Measurements from ENCODE around the gene AMPH.

Gene AMPH

DNA sequence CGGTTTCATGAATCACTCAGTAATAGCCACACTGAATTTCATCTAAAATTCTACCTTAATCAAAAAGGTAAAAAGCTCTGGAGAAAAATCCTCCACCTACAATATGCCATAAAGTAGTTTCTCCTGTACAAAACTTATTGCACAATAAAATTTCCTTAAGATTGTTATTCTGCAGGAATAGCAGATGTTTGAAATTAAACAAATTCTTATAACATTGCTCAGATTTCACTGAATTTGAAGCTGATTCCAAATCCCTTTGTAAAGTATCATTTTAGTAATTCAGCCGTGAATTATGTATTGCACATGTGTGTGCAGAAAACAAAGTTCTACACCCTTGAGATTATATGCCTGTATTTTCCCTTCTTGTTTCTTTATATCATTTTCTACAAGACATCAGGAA is 123.8 kb downstream of the AMPH start:
- Histone ChIP-seq H3K27ac (ENCODE audit: insufficient read depth, low read depth, low read length, poor library complexity, severe bottlenecking) (no peak overlapping the region), H3K4me3 (ENCODE audit: insufficient read depth, low read depth, low read length) (no peak overlapping the region), H3K9me3 (ENCODE audit: control insufficient read depth, low read length) (no peaks in the 10 kb centered on the region), H3K4me1 (ENCODE audit: control insufficient read depth, insufficient read depth, low read length) (no peaks in the 10 kb centered on the region), H3K27me3 (ENCODE audit: control insufficient read depth, insufficient read depth, low read length, poor library complexity, severe bottlenecking) (no peaks in the 10 kb centered on the region), H3K36me3 (ENCODE audit: control insufficient read depth, insufficient read depth, low read length) (no peaks in the 10 kb centered on the region)
- WGBS, 2 experiments: 86 to 92% methylated on average over 1 to 2 of the region's 2 CpGs

DNA sequence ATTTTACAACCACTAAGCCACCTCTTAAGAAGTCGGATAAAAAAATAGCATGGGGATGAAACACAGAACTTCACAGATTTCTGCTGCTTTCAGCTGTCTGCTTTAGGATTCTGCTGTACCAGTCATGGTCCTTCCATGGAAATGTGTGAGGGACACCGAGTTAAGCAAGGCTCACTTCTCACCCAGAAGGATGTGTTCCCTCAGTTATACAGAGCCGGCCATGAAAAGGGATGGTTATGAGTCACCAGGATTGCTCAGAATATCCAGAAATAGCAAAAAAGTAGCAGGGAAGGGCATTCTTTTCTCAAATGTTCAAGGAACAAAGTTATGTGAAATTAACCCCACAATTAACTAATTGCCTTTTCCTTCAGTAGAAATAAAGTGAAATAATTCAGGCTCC is 124.4 kb downstream of the AMPH start:
- Histone ChIP-seq H3K4me3 (ENCODE audit: insufficient read depth, low read depth, low read length) (no peak overlapping the region), H3K36me3 (ENCODE audit: control insufficient read depth, insufficient read depth, low read length) (no peaks in the 10 kb centered on the region), H3K9me3 (ENCODE audit: control insufficient read depth, low read length) (no peaks in the 10 kb centered on the region), H3K4me1 (ENCODE audit: control insufficient read depth, insufficient read depth, low read length) (no peaks in the 10 kb centered on the region), H3K27ac (ENCODE audit: insufficient read depth, low read depth, low read length, poor library complexity, severe bottlenecking) (no peak overlapping the region), H3K27me3 (ENCODE audit: control insufficient read depth, insufficient read depth, low read length, poor library complexity, severe bottlenecking) (no peaks in the 10 kb centered on the region)
- 89 to 92% methylated on average over 3 of the region's 3 CpGs for WGBS, 2 experiments

DNA sequence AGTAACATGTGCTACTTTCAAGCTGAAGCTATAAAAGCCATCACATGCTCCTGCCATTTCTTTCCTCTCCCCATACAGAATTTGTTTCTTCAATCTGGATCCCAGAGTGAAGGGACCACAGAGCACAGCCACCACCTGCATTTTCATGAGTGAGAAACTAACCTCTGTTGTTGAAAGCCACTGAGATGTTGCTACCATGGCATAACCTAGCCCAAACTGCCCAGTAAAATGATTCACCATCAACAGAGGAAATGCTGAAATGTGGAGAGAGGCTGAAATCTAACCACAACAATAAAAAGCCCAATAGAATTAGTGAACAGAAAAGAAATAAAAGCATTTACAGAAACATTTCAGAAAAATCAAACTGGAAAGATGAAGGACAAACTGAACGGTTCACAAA is 125.2 kb downstream of the AMPH start:
- no peaks in the 10 kb centered on the region for H3K4me1 ChIP-seq (ENCODE audit: control insufficient read depth, insufficient read depth, low read length)
- no peaks in the 10 kb centered on the region for H3K36me3 ChIP-seq (ENCODE audit: control insufficient read depth, insufficient read depth, low read length)
- WGBS, 2 experiments: 88 to 94% methylated on average over 1 of the region's 1 CpG
- no peak overlapping the region for H3K27ac ChIP-seq (ENCODE audit: insufficient read depth, low read depth, low read length, poor library complexity, severe bottlenecking)
- no peak overlapping the region for H3K4me3 ChIP-seq (ENCODE audit: insufficient read depth, low read depth, low read length)
- H3K27me3 ChIP-seq (ENCODE audit: control insufficient read depth, insufficient read depth, low read length, poor library complexity, severe bottlenecking): no peaks in the 10 kb centered on the region
- H3K9me3 ChIP-seq (ENCODE audit: control insufficient read depth, low read length): no peaks in the 10 kb centered on the region

DNA sequence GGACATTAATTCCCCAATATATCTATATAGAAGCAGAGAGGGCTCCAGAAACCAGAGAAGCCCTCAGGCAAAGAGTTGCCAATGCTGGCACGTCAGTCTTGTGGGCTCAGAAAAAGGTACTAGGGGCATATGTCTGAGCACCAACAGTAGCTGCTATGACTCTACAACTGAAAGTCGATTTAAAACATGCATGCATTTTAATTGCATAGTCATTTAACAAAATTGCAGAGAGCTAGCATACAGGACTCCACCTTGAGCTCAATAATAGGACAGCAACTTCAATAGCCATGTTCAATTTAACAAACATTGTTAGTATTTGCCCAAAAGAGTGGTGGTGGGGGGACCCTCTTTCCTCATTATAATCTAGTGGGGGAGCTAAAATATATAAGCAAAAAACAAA is 126.5 kb downstream of the AMPH start:
- 83 to 86% methylated on average over 2 of the region's 2 CpGs for WGBS, 2 experiments
- Histone ChIP-seq H3K27ac (ENCODE audit: insufficient read depth, low read depth, low read length, poor library complexity, severe bottlenecking) (no peak overlapping the region), H3K4me3 (ENCODE audit: insufficient read depth, low read depth, low read length) (no peak overlapping the region), H3K4me1 (ENCODE audit: control insufficient read depth, insufficient read depth, low read length) (no peaks in the 10 kb centered on the region), H3K9me3 (ENCODE audit: control insufficient read depth, low read length) (no peaks in the 10 kb centered on the region), H3K27me3 (ENCODE audit: control insufficient read depth, insufficient read depth, low read length, poor library complexity, severe bottlenecking) (no peaks in the 10 kb centered on the region), H3K36me3 (ENCODE audit: control insufficient read depth, insufficient read depth, low read length) (no peaks in the 10 kb centered on the region)

DNA sequence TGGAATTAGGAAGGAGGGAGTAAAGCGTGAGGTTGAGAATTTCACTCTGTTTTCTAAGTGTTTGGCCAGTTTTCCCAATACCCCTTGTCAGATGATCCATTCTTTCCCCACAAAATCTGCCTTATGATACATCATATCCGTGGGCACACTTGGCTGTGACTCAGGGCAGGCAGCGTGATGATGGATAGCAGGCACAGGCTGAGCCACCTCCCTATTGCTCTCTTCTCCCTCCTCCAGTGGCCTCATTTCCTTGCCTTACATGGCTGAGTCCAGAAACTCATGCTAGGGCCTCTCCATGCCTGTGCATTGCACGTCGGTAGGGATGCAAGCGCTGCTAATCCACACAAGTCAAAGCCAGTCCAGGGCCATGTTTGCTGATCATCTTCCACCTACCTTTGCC is 128.3 kb downstream of the AMPH start:
- H3K4me3 ChIP-seq (ENCODE audit: insufficient read depth, low read depth, low read length): no peak overlapping the region
- 85 to 86% methylated on average over 5 to 6 of the region's 6 CpGs for WGBS, 2 experiments
- H3K27me3 ChIP-seq (ENCODE audit: control insufficient read depth, insufficient read depth, low read length, poor library complexity, severe bottlenecking): no peaks in the 10 kb centered on the region
- no peaks in the 10 kb centered on the region for H3K4me1 ChIP-seq (ENCODE audit: control insufficient read depth, insufficient read depth, low read length)
- no peak overlapping the region for H3K27ac ChIP-seq (ENCODE audit: insufficient read depth, low read depth, low read length, poor library complexity, severe bottlenecking)
- H3K9me3 ChIP-seq (ENCODE audit: control insufficient read depth, low read length): no peaks in the 10 kb centered on the region
- H3K36me3 ChIP-seq (ENCODE audit: control insufficient read depth, insufficient read depth, low read length): no peaks in the 10 kb centered on the region

DNA sequence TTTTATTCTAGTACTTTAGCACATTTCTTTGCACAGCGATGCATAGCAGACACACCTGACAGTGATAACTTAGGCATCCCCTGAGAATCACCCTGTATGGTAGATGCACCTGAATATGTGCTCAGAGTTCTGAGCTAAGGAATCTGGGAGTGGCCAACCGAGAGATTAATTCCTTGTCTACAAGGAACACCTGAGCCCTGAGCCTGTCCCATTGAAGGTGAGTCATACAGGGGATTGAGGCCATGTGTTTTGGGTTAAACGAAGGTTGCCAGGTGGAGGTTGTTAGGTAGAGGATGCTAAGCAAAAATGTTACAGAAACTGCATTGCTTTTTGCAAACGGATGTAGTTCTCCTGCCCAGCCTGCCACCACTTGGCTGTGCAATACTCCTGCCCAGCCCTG is 128.9 kb downstream of the AMPH start:
- H3K9me3 ChIP-seq (ENCODE audit: control insufficient read depth, low read length): no peaks in the 10 kb centered on the region
- no peaks in the 10 kb centered on the region for H3K36me3 ChIP-seq (ENCODE audit: control insufficient read depth, insufficient read depth, low read length)
- H3K27ac ChIP-seq (ENCODE audit: insufficient read depth, low read depth, low read length, poor library complexity, severe bottlenecking): no peak overlapping the region
- 94 to 95% methylated on average over 4 of the region's 4 CpGs for WGBS, 2 experiments
- no peaks in the 10 kb centered on the region for H3K27me3 ChIP-seq (ENCODE audit: control insufficient read depth, insufficient read depth, low read length, poor library complexity, severe bottlenecking)
- H3K4me3 ChIP-seq (ENCODE audit: insufficient read depth, low read depth, low read length): no peak overlapping the region
- H3K4me1 ChIP-seq (ENCODE audit: control insufficient read depth, insufficient read depth, low read length): no peaks in the 10 kb centered on the region

DNA sequence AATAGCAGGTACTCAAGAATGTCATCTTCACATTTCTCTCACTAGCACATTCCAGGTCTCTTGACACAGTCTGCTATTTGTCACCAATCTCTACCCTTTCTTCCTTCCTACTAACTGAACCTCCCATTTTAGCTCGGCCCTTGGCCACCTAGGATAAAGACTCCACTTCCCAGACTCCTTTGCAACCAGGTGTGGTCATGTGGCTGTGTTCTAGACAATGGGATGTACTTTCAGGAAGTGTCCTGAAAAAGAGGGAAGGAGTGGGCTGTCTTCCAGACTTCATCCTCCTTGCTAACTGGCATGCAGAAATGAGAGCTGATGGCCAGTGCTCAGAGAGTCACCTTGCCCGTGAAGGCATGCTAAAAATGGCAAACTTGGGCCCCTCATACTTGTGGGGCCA is 139.2 kb downstream of the AMPH start:
- no peak overlapping the region for H3K27ac ChIP-seq (ENCODE audit: insufficient read depth, low read depth, low read length, poor library complexity, severe bottlenecking)
- no peaks in the 10 kb centered on the region for H3K4me1 ChIP-seq (ENCODE audit: control insufficient read depth, insufficient read depth, low read length)
- WGBS, 2 experiments: 67 to 79% methylated on average over 2 of the region's 2 CpGs
- no peak overlapping the region for H3K4me3 ChIP-seq (ENCODE audit: insufficient read depth, low read depth, low read length)
- no peaks in the 10 kb centered on the region for H3K27me3 ChIP-seq (ENCODE audit: control insufficient read depth, insufficient read depth, low read length, poor library complexity, severe bottlenecking)
- no peaks in the 10 kb centered on the region for H3K9me3 ChIP-seq (ENCODE audit: control insufficient read depth, low read length)
- H3K36me3 ChIP-seq (ENCODE audit: control insufficient read depth, insufficient read depth, low read length): no peaks in the 10 kb centered on the region

DNA sequence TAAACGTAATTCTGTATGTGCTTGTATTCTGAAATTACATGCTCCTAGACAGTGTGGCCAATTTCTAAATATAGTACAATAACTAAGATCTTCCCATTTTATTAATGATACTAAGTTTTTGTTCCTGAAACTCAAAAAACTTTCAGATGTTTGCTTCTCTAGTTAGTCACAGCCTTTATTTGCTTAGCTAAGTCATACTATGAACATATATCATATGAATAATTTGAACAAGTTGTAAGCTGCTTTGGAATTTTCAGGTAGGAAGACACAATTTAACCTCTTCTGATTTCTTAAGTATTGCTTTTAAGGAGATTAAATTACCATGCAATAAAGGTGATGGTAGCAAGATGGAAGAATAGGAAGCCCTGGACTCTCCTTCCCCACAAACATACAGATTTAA is 148.7 kb downstream of the AMPH start:
- H3K9me3 ChIP-seq (ENCODE audit: control insufficient read depth, low read length): no peaks in the 10 kb centered on the region
- 100% methylated on average over 1 of the region's 1 CpG; no CpG with 5 or more reads in 1 of the 2 experiments for WGBS, 2 experiments

DNA sequence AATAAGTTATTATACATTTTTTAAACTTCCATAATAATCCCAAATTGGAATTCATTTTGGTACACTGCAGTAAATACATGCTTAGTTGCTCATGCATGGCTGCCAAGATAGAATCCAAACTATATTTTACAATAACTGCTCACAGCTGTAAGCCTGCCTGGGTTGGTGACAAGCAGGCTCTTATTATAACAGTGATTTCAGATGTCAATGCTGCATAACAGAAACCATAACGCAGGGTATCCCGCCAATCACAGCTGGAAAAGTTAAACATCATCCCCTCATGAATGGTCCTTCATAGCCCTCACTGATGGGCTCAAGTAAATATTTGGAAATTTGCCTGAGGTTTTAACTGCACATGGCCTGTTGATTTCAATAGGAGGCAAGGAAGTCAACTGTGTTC is 149.8 kb downstream of the AMPH start:
- 88 to 96% methylated on average over 2 of the region's 2 CpGs for WGBS, 2 experiments
- H3K4me1 ChIP-seq (ENCODE audit: control insufficient read depth, insufficient read depth, low read length): no peaks in the 10 kb centered on the region
- H3K27ac ChIP-seq (ENCODE audit: insufficient read depth, low read depth, low read length, poor library complexity, severe bottlenecking): no peak overlapping the region
- H3K4me3 ChIP-seq (ENCODE audit: insufficient read depth, low read depth, low read length): no peak overlapping the region
- H3K36me3 ChIP-seq (ENCODE audit: control insufficient read depth, insufficient read depth, low read length): no peaks in the 10 kb centered on the region
- no peaks in the 10 kb centered on the region for H3K9me3 ChIP-seq (ENCODE audit: control insufficient read depth, low read length)
- H3K27me3 ChIP-seq (ENCODE audit: control insufficient read depth, insufficient read depth, low read length, poor library complexity, severe bottlenecking): no peaks in the 10 kb centered on the region

More for the DNA sequence above, 148.7 kb downstream of the AMPH start:
- Histone ChIP-seq H3K36me3 (ENCODE audit: control insufficient read depth, insufficient read depth, low read length) (no peaks in the 10 kb centered on the region), H3K4me1 (ENCODE audit: control insufficient read depth, insufficient read depth, low read length) (no peaks in the 10 kb centered on the region), H3K27ac (ENCODE audit: insufficient read depth, low read depth, low read length, poor library complexity, severe bottlenecking) (no peak overlapping the region), H3K4me3 (ENCODE audit: insufficient read depth, low read depth, low read length) (no peak overlapping the region), H3K27me3 (ENCODE audit: control insufficient read depth, insufficient read depth, low read length, poor library complexity, severe bottlenecking) (no peaks in the 10 kb centered on the region)

DNA sequence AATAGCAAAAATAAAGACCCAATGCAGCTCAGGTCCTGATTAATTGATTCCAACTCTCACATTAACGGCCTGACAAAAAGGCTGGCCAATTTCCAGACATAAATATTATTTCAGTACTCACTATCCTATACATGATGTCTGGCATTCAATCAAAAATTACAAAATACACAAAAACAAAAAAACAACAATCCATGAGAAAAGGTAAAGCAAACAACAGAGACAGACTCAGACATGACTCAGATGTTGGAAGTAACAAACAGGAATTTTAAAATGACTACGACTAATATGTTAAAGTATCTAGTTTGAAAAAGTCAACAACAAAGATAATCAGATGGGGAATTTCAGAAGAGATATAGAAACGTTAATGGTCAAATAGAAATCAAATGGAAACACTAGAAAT is 152.8 kb downstream of the AMPH start:
- WGBS, 2 experiments: 70 to 79% methylated on average over 3 of the region's 3 CpGs
- no peaks in the 10 kb centered on the region for H3K36me3 ChIP-seq (ENCODE audit: control insufficient read depth, insufficient read depth, low read length)
- no peak overlapping the region for H3K4me3 ChIP-seq (ENCODE audit: insufficient read depth, low read depth, low read length)
- H3K27me3 ChIP-seq (ENCODE audit: control insufficient read depth, insufficient read depth, low read length, poor library complexity, severe bottlenecking): no peaks in the 10 kb centered on the region
- H3K27ac ChIP-seq (ENCODE audit: insufficient read depth, low read depth, low read length, poor library complexity, severe bottlenecking): no peak overlapping the region
- H3K4me1 ChIP-seq (ENCODE audit: control insufficient read depth, insufficient read depth, low read length): no peaks in the 10 kb centered on the region
- H3K9me3 ChIP-seq (ENCODE audit: control insufficient read depth, low read length): no peaks in the 10 kb centered on the region

DNA sequence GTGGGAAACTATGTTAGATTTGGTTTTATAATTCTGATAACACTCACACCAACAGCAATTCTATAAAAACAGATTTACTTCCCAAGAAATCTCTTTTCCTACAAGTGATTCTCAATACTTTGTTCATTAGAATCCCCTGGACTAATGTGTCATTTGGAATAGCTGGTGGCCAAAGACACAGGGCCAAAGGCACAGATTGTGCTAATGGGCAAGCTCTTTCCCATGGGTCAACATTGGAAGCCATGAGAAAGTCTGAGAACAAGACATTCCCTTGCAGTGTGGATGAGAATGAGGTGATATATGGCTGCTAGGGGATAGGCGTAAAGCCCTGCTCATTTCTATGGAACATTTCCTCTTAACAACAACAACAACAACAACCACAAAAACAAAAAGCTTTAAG is 153.8 kb downstream of the AMPH start:
- Histone ChIP-seq H3K36me3 (ENCODE audit: control insufficient read depth, insufficient read depth, low read length) (no peaks in the 10 kb centered on the region), H3K4me1 (ENCODE audit: control insufficient read depth, insufficient read depth, low read length) (no peaks in the 10 kb centered on the region), H3K27ac (ENCODE audit: insufficient read depth, low read depth, low read length, poor library complexity, severe bottlenecking) (no peak overlapping the region), H3K9me3 (ENCODE audit: control insufficient read depth, low read length) (no peaks in the 10 kb centered on the region), H3K27me3 (ENCODE audit: control insufficient read depth, insufficient read depth, low read length, poor library complexity, severe bottlenecking) (no peaks in the 10 kb centered on the region), H3K4me3 (ENCODE audit: insufficient read depth, low read depth, low read length) (no peak overlapping the region)
- WGBS, 2 experiments: 71% methylated on average over 1 of the region's 1 CpG; no CpG with 5 or more reads in 1 of the 2 experiments
